A673 (cell line): ENCODE measurements around the gene ANO1.

Experiments
- CTCF ChIP-seq: fragments of 300-800, 200-600 bp; sonication (generic); conservative IDR thresholded peaks from 2 replicates; pipeline ENCODE4 v1.5.1; 2017; ENCODE audit warnings: low read depth, mild to moderate bottlenecking, antibody characterized with exemption, low read length, moderate library complexity, mixed read lengths
- EZH2 ChIP-seq: fragments of 200-600 bp; sonication (generic); IDR thresholded peaks from 2 replicates; pipeline ENCODE4 v1.6.1; 2017; ENCODE audit warnings: borderline replicate concordance, low read depth, mild to moderate bottlenecking, mixed read lengths, antibody characterized with exemption, low read length; ENCODE audit not compliant: poor library complexity, severe bottlenecking

DNA sequence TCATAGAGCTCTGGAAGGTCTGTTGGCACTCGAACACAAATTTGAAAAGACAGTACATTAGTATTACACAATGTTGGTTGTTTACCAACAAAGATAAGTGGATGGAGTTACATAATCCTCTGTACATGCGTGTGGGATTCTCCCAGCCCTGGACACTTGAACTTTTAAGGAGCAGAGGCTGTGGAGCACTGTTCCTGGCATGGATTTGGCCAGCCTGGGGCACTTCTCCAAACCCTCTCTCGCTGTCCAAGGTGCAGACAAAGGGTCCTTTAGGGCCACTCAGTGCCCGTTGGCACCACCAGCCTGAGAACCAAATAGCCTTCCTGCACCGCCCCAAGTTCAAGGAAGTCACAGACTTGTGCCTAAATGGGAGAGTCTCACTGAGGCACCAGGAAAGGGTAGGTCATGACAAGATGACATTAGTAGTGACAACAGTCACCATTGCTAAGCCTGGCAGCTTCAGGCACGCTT lies 1.6 kb upstream of the ANO1 start:
- TF ChIP-seq CTCF (no peak), EZH2 (no peak)
